Glomerular visceral epithelial cell (primary cell): ENCODE results near the gene MTM1.
A peak's percentile ranks its signal among the peaks of the same experiment; 100 is the strongest.

Source experiments
- DNase-seq: peaks from one replicate; pipeline ENCODE4 v3.0.0-alpha.2; 2016; ENCODE audit errors: extremely low spot score

The MTM1 gene

GRCh38 chrX:150712619-150713018 lies 144.2 kb downstream of the MTM1 start:
- DNase-seq: no peak

- peak; percentile 6 for DNase-seq
These were observed 146.8 kb downstream of the MTM1 start for GRCh38 chrX:150715184-150715583.

GRCh38 chrX:150719621-150720020 lies 151.2 kb downstream of the MTM1 start:
- DNase-seq: no peak
